ENCODE data around the gene CMA1.

DNA sequence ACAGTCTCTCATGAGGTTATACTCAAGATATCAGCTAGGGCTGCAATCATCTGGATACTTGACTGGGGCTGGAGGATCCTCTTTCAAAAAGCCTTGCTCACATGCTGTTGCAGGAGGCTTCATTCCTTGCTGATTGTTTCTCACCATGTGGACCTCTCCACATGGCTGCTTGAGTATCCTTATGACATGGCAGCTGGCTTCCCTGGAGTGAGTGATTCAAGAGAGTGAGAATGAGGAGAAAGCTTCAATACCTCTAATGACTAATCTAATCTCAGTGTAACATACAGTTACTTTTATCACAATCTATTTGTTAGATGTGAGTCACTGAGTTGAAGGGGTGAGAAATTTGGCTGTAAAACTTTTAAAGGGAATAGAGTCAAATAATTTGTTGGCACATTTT is 51.1 kb downstream of the CMA1 start:
- TF ChIP-seq POLR2A (IDR thresholded peaks at IDR 0.05): no peak
- TF ChIP-seq, protein P1, sequence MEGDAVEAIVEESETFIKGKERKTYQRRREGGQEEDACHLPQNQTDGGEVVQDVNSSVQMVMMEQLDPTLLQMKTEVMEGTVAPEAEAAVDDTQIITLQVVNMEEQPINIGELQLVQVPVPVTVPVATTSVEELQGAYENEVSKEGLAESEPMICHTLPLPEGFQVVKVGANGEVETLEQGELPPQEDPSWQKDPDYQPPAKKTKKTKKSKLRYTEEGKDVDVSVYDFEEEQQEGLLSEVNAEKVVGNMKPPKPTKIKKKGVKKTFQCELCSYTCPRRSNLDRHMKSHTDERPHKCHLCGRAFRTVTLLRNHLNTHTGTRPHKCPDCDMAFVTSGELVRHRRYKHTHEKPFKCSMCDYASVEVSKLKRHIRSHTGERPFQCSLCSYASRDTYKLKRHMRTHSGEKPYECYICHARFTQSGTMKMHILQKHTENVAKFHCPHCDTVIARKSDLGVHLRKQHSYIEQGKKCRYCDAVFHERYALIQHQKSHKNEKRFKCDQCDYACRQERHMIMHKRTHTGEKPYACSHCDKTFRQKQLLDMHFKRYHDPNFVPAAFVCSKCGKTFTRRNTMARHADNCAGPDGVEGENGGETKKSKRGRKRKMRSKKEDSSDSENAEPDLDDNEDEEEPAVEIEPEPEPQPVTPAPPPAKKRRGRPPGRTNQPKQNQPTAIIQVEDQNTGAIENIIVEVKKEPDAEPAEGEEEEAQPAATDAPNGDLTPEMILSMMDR (IDR thresholded peaks at IDR 0.05): no peak

Data from uterus (tissue), 2 donors.